ENCODE measurements around the gene MAPKAP1.

Gene MAPKAP1

GRCh38 chr9:125726456-125727132 lies 19.6 kb upstream of the MAPKAP1 start:
- no peaks in the 10 kb centered on the region for H3K9me3 ChIP-seq (ENCODE audit: insufficient read depth, low read length)
- TF ChIP-seq CTCF (IDR thresholded peaks at IDR 0.05; ENCODE audit: insufficient read depth, low read length, poor library complexity, severe bottlenecking) = no peak
- no peak for TF ChIP-seq EZH2phosphoT487 (conservative IDR thresholded peaks at IDR 0.05; ENCODE audit: low read length)

GRCh38 chr9:125707472-125707804 lies 430 bp upstream of the MAPKAP1 start:
- Histone ChIP-seq H2AFZ (ENCODE audit: low read depth, low read length, severe bottlenecking) (peak overlapping the region; percentile 56), H3K4me2 (ENCODE audit: low read depth, low read length, poor library complexity, severe bottlenecking) (peak overlapping the region; percentile 99), H3K9me2 (replicated peaks; ENCODE audit: insufficient read depth, low read length) (no peaks in the 10 kb centered on the region), H3F3A (ENCODE audit: insufficient read depth) (no peaks in the 10 kb centered on the region), H4K20me1 (ENCODE audit: low read depth, low read length) (no peaks in the 10 kb centered on the region), H3K4me3 (ENCODE audit: insufficient read depth, low read length, poor library complexity, severe bottlenecking) (peak overlapping the region; percentile 97), H3K27me3 (ENCODE audit: low read length) (no peaks in the 10 kb centered on the region), H3K9ac (ENCODE audit: low read length) (peak overlapping the region; percentile 86), H3K36me3 (ENCODE audit: low read length) (no peaks in the 10 kb centered on the region), H3K27ac (ENCODE audit: low read depth, low read length) (no peak overlapping the region), H3K79me2 (ENCODE audit: insufficient read depth, low read length) (peaks cover 44% of the 10 kb centered on the region), H3K9me3 (ENCODE audit: insufficient read depth, low read length) (no peaks in the 10 kb centered on the region)
- TF ChIP-seq EZH2phosphoT487 (conservative IDR thresholded peaks at IDR 0.05; ENCODE audit: low read length) (no peak), CTCF (IDR thresholded peaks at IDR 0.05; ENCODE audit: insufficient read depth, low read length, poor library complexity, severe bottlenecking) (no peak)

More at GRCh38 chr9:125726456-125727132, 19.6 kb upstream of the MAPKAP1 start:
- H3K4me2 ChIP-seq (ENCODE audit: low read depth, low read length, poor library complexity, severe bottlenecking) = no peak overlapping the region
- no peak overlapping the region for H3K27ac ChIP-seq (ENCODE audit: low read depth, low read length)
- H3K9ac ChIP-seq (ENCODE audit: low read length) = no peak overlapping the region
- H2AFZ ChIP-seq (ENCODE audit: low read depth, low read length, severe bottlenecking) = no peak overlapping the region
- H3K4me3 ChIP-seq (ENCODE audit: insufficient read depth, low read length, poor library complexity, severe bottlenecking) = no peak overlapping the region
- H3K27me3 ChIP-seq (ENCODE audit: low read length) = no peaks in the 10 kb centered on the region
- H3F3A ChIP-seq (ENCODE audit: insufficient read depth) = no peaks in the 10 kb centered on the region
- no peaks in the 10 kb centered on the region for H3K36me3 ChIP-seq (ENCODE audit: low read length)
- H4K20me1 ChIP-seq (ENCODE audit: low read depth, low read length) = no peaks in the 10 kb centered on the region
- H3K79me2 ChIP-seq (ENCODE audit: insufficient read depth, low read length) = no peaks in the 10 kb centered on the region
- H3K9me2 ChIP-seq (replicated peaks; ENCODE audit: insufficient read depth, low read length) = no peaks in the 10 kb centered on the region

GRCh38 chr9:125705893-125706292 lies 1.1 kb downstream of the MAPKAP1 start:
- Histone ChIP-seq H3F3A (ENCODE audit: insufficient read depth) (no peaks in the 10 kb centered on the region), H3K4me3 (ENCODE audit: insufficient read depth, low read length, poor library complexity, severe bottlenecking) (peak overlapping the region; percentile 97), H3K79me2 (ENCODE audit: insufficient read depth, low read length) (peaks cover 60% of the 10 kb centered on the region)

More at GRCh38 chr9:125705893-125706292, 1.1 kb downstream of the MAPKAP1 start:
- no peaks in the 10 kb centered on the region for H3K36me3 ChIP-seq (ENCODE audit: low read length)
- H3K9me2 ChIP-seq (replicated peaks; ENCODE audit: insufficient read depth, low read length) = no peaks in the 10 kb centered on the region
- no peaks in the 10 kb centered on the region for H3K9me3 ChIP-seq (ENCODE audit: insufficient read depth, low read length)
- no peak overlapping the region for H2AFZ ChIP-seq (ENCODE audit: low read depth, low read length, severe bottlenecking)
- no peaks in the 10 kb centered on the region for H4K20me1 ChIP-seq (ENCODE audit: low read depth, low read length)
- H3K4me2 ChIP-seq (ENCODE audit: low read depth, low read length, poor library complexity, severe bottlenecking) = peak overlapping the region; percentile 99
- peak overlapping the region; percentile 86 for H3K9ac ChIP-seq (ENCODE audit: low read length)
- TF ChIP-seq EZH2phosphoT487 (conservative IDR thresholded peaks at IDR 0.05; ENCODE audit: low read length) = no peak
- TF ChIP-seq CTCF (IDR thresholded peaks at IDR 0.05; ENCODE audit: insufficient read depth, low read length, poor library complexity, severe bottlenecking) = no peak
- no peak overlapping the region for H3K27ac ChIP-seq (ENCODE audit: low read depth, low read length)
- H3K27me3 ChIP-seq (ENCODE audit: low read length) = no peaks in the 10 kb centered on the region
